Measurements from ENCODE around the gene DIABLO. TPM values are rescaled to one million over a fixed set of nuclear protein-coding genes. Genes with fewer than 3 reads are reported as not detected.

The DIABLO gene
- total and polyA plus RNA-seq, 9 of the 15 experiments (the other 6 are each of a cell fraction or from before 2014, with no cell fraction given): 37.3 to 101 (median 80.1) TPM

GRCh38 chr12:122192441-122192840 lies 33.4 kb downstream of the DIABLO start (continued):
- no peak for TF ChIP-seq RREB1 (CRISPR knock-in tag; IDR thresholded peaks at IDR 0.05)
- no peak for TF ChIP-seq PREB (CRISPR knock-in tag; IDR thresholded peaks at IDR 0.05)
- TF ChIP-seq ZNF318 (IDR thresholded peaks at IDR 0.05; ENCODE audit: borderline replicate concordance in 1 of 2, low read depth in 1 of 2): no peak
- TF ChIP-seq KDM4B (IDR thresholded peaks at IDR 0.05; ENCODE audit: borderline replicate concordance in 2 of 2, low read depth in 1 of 2): no peak
- TF ChIP-seq FOXP1 (CRISPR knock-in tag; IDR thresholded peaks at IDR 0.05): no peak
- TF ChIP-seq RAD21 (CRISPR knock-in tag; conservative IDR thresholded peaks at IDR 0.05 in 1 of 2, IDR thresholded peaks at IDR 0.05 in 1 of 2): no peak
- no peak for TF ChIP-seq ZNF354B (CRISPR knock-in tag; IDR thresholded peaks at IDR 0.05)
- no peak for TF ChIP-seq TFAM (CRISPR knock-in tag; conservative IDR thresholded peaks at IDR 0.05)
